NCI-H2196 treated with DMSO at 0.1 percent for 48 hours (cell line): Measurements from ENCODE around the gene SAMD1.
A peak's percentile ranks its signal among the peaks of the same experiment; 100 is the strongest.

Experiments
- DNase-seq: peaks from one replicate; lab custom pipeline; 2025; ENCODE audit not compliant: unreplicated experiment; lab: John Stamatoyannopoulos, UW

The SAMD1 gene

DNA sequence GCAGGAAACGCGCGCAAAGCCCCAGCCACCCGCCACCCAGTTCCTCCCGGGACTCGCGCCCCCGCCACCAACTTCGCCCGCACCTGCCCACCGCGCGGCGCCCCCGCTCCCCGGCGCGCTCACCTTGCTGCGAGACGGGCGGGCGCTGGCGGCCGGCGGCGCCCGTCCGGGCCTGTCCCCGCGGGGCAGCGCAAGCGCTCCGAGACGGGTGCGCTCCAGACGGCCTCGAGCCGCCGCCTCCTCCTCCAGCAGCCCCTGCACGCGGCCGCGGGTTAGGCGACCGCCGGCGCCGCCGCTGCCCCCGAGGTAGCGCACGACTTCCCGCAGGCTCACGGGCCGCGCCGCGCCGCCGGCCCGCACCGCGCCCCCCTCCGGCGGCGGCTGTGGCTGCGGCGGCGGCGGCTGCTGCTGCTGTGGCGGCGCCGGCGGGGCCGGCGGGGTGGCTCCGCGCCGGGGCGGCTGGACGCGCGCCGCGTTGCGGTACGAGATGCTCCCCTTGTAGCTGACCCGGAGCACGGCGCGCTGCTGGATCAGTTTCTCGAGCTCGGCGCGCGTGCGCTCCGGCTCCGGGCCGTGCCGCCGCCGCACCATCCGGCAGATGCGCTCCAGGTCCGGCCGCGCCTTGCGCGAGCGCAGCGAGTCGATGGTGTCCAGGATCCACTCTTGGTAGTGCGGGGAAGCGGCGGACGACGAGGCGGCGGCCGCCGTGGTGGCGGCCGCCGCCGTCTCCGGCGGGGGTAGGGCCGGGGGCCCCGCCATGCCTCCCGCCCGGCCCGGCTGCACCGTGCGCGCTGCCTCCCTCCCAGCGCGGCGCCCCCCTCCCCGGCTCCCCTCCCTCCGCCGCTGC is 666 bp downstream of the SAMD1 start:
- DNase-seq = no peak

DNA sequence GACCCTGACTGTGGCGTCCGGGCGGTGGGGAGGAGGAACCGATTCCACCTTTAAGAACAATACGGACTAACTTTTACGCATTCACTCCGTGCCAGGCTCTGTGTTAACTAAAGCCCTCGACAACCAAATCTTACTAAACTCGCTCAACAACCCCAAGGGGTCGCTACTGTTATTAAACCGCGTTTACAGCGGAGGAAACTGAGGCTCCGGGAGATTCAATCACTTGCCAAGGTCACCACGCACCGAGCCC is 1.2 kb downstream of the SAMD1 start:
- DNase-seq = no peak

DNA sequence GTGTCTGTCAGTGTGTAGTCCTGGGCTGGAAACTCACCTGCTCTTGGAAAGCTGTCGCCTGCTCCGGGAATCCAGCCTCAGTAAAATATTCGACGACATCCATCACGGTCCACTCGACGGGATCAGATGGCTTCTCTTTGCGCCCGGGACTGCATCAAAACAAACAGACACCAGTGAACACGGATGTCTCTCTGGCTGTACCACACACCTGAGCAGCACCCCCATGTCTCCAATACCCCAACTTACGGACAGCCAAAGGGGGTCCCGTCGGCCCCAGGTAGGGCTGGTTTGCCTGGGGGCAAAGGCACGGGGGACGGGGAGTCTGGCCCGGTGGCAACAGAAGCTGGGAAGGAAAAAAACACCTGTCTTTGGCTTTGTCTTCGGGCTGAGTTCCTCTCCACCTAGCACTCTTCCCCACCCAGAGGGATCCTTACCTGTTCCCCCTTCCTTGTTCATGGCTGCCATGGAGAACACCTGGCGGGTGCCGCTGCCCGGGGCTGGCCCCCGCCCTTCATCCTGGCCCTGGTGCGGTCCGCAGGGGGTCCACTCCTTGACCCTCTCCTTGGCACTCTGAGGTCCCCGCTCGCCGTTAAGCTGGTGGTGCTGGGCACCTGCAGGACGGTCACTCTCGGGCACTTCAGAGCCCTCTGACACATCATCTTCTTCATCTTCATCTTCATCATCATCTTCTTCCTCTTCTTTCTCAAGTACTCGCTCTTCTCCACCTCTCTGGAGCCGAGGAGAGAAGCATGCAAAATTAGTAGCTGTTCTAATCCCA is 1.7 kb downstream of the SAMD1 start:
- DNase-seq = no peak

DNA sequence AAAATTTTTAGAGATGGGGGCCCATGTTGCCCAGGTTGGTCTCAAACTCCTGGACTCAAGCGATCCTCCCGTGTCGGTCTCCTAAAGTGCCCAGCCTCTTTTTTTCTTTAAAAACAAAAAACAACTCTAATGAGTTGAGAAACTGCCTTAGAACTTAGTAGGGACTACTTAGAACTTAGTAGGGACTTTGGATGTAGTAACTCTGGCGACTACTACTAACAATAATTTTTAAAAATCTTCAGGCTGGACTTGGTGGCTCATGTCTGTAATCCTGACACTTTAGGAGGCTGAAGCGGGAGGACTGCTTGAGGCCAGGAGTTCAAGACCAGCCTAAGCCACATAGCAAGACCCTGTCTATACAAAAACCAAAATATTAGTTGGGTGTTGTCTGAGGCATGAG is 4.5 kb downstream of the SAMD1 start:
- no peak for DNase-seq

DNA sequence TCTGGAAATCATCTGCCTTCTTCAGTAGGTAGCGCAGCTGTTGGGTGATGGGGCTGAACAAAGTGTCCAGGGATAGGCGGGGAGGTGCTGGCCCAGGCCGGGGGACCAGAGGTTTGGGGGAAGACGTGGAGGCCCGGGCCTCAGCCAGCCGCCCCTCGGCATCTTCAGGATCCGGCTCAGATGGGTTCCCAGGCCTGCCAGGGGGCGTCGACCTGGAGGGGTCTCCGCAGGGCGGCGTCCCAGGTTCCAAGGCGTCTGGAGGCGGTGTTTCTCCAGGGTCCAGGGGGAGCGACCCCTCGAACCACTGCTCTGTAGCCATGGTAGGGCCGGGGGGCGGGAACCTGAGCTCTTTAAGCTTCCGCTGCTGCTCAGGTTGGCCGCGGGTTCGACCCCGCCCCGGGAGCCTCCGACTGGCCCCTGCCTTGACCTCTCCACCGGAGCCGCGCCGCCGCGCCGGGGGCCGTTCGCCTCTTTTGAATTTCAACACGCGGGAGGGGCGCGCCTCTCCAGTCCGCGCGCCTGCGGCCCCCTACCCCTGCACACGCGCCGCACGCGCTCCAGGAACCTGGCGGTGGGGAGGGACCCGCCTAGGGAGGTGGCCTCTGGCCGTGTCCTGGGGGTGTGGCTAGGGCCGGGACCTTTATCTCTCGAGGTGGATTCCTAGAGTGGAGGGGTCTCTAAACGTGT is 5.1 kb downstream of the SAMD1 start, which contains the start of gene C19orf67:
C19orf67 (minus strand) TSS at position 475 of the 687 bp plus-strand sequence; CDS start at position 319, 156 bp downstream.
- DNase-seq = no peak

DNA sequence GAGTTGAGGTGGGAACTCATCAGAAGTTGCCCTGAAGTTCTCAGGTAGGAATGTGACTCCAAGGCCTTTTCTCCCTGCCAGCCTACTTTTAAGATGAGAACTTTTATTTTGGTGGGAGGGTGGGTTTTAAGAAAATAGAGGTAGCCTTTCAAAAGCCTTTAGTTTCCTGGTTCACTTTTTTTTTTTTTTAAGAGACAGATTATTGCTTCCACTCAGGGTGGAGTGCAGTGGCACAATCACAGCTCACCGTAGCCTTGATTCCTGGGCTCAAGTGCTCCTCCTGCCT is 7.9 kb downstream of the SAMD1 start:
- DNase-seq = no peak

DNA sequence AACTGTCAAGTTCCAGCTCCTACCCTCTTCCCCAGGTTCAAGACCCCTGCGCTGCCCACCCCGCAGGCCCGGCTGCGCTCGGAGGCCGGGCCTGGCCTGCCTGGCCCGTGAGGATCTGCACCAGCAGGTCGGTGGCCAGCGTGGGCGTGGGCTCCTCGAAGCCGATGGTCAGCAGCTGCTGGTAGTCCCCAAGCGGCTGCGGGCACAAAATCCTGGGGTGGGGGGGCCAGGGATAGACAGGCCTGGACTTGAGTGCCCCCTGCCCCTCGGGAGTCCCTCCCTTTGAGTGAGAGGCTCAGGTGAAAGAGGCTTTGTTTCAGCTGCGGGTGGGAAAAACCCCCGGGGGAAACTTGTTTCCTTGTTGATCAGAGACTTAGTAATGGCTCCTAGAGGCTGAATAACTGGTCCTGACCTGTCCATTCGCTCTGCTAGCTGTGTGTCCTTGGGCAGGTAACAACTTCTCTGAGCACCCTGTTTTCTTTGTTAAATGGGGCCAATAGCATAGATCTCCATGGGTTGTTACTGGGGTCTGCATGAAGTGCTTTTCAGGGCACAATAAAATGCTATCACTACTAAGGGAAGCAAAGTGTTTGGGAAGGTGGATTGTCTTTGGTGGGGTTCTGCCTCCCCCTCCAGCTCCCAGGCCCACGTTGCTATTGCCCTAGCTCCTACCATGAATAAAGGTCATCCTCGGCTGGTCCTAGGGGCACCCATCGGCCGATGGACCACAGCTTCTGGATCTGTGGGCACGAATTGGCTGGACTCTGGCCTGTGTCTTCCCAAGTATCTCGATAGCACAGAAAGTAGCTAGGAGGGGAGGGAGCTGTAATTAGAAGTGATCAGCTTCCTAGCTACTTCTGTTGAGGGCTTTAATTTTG is 8.5 kb downstream of the SAMD1 start:
- DNase-seq = no peak

DNA sequence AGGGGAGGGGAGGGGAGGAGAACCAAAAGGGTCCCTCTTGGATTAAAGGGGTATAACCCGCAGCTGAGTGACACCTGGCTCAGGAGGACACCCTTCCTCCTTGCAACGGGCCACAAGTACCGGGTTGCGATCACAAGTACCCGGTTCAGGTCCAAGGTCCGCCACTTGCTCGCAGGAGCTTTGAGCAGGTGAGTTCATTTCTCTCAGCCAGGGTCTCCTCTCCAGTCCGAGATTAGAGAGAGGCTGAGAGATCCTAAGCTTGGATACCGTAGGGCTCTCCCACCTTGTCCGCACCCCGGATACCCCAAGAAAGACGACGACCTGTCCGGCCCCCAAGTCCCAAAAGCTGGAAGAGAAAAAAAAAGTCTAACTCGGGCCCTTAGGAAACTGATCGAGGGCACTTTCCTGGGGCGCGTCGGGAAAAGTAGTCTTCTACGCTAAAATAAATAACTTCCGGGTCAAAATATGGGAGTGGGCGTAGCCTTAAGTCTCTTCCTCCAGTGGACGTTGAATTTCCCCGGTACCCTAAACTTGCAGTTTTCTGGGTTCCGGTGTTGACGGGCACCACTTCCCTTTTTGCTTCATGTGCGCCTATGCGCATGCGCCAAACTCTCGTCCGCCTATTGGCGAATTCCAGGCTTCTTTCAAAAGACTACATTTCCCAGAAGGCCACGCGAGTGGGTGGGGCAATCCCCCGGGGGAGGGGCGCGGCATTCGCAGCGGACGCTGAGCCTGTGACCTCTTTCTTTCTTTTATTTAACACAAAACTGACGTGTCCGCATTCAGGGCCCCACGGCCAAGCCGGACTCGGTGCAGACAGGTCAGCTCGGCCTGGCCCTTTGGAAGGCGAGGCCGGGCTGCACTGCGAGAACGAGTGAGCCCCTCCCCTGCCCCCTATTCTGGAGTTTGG is 9.4 kb downstream of the SAMD1 start:
- DNase-seq = peak; percentile 97

DNA sequence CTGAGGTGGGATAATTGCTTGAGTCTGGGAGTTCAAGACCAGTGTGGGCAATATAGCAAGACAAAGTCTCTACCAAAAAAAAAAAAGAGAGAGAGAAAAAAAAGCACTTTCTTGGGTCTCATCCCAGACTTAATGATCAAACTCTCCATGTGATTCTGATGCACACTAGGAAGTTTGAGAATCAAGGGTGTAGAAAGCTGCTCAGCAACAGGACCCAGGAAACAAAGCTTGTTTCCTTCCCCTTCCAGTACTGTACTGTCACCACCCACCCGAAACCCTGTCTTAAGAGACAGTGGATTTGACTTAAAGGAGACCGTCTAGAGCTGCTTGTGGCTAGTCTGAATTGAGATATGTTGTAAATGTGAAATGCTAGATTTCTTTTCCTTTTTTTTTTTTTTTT is 12.1 kb downstream of the SAMD1 start:
- no peak for DNase-seq

DNA sequence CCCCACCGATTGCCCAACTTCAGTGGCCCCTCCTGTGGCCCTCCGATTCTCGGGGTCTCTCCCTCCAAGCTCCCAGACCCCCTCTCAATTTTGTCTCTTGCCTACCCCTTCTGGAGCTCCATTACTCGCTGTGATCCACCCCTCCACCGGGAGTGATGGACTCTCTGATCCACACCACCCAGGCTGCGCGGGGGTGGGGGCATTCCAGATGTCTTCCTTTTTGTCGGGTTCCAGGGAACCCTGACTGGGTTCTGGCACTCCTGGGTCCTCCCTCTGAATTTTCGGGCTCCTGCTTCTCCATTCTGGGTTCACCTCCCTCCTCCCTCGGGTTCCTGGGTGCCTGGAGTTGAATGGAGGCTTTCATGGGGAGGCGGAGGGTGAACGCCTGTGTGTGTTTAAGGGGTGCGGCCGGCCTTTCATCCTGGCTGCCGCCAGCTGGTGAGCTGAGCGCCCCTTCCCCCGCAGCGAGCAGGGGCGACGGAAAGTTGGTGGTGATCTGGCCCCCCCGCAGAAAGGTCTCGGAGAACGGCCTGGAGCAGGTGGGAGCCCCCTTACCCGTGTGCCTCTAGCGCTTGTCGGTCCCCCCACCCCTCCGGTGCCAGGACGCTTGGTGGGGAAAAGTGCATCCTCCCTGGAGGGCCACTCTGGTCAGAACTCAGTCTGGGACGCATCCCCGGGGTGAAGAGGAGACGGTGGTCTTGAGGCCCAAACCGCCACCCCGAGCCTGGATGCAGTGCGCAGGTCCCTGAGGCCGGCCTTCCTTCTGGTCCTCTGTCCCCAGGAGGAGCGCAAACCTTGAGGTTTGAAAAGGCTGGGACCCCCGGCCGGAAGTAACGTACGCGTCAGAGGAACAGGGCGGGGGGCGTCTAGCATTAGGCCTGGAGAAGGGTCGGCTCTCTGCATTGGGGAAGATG is 16.4 kb downstream of the SAMD1 start:
- DNase-seq = no peak

DNA sequence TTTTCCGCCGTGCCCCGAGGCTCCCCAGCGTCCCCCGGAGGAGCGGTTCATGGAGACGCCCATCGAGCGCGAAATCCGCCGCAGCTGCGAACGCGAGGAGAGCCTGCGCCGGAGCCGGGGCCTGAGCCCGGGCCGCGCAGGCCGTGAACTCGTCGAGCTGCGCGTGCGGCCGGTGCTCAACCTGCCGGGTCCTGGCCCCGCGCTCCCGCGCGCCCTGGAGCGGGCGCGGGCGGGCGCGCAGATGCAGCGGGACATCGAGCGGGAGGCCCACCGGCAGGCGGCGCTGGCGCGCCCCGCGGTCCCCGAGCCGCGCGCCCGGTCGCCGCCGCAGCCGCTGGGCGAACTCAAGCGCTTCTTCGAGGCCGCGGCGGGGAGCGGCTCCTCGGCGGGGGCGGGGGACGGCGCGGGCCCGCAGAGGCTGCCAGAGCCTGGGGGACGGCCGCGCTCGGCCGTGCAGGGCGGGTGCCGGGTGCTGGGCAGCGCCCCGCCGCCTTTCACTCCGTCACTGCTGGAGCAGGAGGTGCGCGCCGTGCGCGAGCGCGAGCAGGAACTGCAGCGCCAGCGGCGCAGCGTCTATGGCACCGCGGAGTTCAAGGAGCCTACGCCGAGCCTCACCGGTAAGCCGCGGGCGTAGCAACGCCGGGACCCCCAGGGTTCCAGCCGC is 17.2 kb downstream of the SAMD1 start:
- DNase-seq = peak; percentile 72

DNA sequence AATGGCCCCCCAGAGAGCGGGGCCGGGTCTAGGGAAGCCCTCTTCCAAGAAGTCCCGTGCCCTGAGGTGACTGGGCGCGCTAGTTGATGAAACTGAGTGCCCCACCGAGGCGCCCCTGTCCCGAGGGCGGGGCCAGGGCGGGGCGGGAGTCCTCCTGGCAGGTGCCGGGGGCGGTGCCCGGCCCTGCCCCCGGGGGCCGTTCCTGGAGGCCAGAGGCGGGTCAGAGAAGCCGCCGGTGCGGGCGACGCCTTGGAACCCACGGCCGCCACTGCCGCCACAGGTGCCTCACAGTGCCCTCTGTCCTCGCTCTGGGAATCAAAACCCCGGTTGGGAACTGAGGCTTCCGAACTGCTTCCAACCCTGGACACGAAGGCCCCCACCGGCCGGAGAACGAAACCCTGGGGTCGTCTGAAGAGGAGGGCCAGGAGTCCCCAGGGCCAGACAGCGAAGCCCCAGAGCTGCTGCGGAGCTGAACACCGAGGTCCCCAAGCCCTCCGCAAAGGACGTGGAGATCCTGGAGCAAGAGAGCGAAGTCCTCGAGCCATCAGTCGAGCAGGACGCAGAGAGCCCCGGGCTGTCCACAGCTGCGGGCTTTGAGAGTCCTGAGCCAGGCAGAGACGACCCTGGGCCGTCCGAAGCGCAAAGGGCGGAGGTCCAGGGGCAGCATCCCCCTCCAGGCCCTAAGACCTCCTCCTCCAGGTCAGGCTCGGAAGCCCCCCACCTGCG is 17.9 kb downstream of the SAMD1 start, which contains the start of gene MISP3:
MISP3 (plus strand) TSS at position 252 of the 726 bp plus-strand sequence. CDS start 524 bp downstream, outside the sequence.
- DNase-seq = peak; percentile 83

DNA sequence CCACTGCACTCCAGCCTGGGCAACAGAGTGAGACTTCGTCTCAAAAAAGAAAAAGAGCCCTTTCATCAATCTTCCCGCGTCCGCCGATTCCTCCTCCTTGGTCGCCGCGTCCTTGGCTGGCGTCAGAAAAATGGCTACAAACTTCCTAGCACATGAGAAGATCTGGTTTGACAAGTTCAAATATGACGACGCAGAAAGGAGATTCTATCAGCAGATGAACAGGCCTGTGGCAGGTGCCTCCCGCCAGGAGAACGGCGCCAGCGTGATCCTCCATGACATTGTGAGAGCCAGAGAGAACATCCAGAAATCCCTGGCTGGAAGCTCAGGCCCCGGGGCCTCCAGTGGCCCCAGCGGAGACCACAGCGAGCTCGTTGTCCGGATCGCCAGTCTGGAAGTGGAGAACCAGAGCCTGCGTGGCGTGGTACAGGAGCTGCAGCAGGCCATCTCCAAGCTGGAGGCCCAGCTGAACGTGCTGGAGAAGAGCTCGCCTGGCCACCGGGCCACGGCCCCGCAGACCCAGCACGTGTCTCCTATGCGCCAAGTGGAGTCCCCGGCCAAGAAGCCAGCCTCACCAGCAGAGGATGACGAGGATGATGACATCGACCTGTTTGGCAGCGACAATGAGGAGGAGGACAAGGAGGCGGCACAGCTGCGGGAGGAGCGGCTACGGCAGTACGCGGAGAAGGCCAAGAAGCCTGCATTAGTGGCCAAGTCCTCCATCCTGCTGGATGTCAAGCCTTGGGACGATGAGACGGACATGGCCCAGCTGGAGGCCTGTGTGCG is 20.1 kb downstream of the SAMD1 start:
- DNase-seq = no peak

DNA sequence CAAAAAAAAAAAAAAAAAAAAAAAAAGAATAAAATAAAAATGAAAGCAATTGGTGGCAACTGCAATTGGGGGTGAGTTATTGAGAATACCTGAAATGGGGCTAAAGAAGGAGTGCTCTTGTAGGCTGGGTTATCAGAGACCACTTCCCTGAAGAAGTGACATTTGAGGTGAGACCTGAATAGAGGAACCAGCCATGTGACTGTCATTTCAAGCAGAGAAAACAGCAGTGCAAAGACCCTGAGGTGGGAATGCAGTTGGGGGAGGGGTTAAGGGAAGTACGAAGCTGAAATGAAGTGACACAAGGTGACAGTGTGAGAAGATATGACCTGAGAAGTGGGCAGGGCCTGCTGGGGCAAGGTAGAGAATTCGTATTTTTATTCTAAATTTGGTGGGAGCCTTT is 24.4 kb downstream of the SAMD1 start:
- DNase-seq = no peak

DNA sequence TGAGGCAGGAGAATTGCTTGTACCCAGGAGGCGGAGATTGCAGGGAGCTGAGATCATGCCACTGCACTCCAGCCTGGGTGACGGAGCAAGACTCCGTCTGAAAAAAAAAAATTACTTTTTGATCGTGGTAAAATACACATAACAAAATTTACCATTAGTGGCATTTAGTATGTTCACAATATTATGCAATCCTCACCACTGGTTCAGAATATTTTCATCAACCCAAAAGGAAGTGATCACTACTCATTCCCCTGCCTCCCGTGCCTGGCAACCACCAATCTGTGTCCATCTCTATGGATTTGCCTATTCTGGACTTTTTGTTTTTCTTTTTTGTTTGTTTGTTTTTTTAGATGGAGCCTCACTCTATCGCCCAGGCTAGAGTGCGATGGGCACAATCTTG is 27.4 kb downstream of the SAMD1 start:
- no peak for DNase-seq

DNA sequence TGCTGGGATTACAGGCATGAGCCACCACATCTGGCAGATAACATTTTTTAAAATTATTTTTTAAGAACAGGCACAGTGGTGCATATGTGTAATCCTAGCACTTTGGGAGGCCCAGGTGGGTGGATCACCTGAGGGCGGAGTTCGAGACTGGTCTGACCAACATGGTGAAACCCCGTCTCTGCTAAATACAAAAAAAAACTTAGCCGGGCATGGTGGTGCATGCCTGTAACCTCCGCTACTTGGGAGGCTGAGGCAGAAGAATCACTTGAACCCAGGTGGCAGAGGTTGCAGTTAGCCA is 28.0 kb downstream of the SAMD1 start:
- DNase-seq = no peak
